Esophagus squamous epithelium (tissue), 5 donors: ENCODE data around the gene NUP210. TPM values are rescaled to one million over a fixed set of nuclear protein-coding genes. Genes with fewer than 3 reads are reported as not detected.

Experiments used
- DNase-seq: peaks from one replicate; lab custom pipeline; 2025; lab: John Stamatoyannopoulos, UW
- H3K27ac ChIP-seq, 4 donors: fragments of 200-600 bp; sonication (generic); one replicate each; pipeline ENCODE4 v1.5.1; 2016 to 2019; ENCODE audit warnings: mild to moderate bottlenecking in 1 of 4
- H3K27me3 ChIP-seq, 4 donors: fragments of 200-600 bp; sonication (generic); 1 replicate in 3 of 4; 2 replicates in 1 of 4; pipeline versions ENCODE4 v1.5.1 to v1.6.0; 2017 to 2021; ENCODE audit warnings: antibody characterized with exemption in 1 of 4
- H3K36me3 ChIP-seq, 3 donors: fragments of 200-600 bp; sonication (generic); one replicate each; pipeline ENCODE4 v1.5.1; 2016 to 2019
- H3K4me1 ChIP-seq, 3 donors: fragments of 200-600 bp; sonication (generic); one replicate each; pipeline ENCODE4 v1.5.1; 2017 to 2019
- H3K4me3 ChIP-seq, 4 donors: fragments of 200-600 bp; sonication (generic); 1 replicate in 3 of 4; 2 replicates in 1 of 4; pipeline ENCODE4 v1.5.1; 2016 to 2019; ENCODE audit warnings: mild to moderate bottlenecking in 2 of 4, moderate library complexity in 1 of 4
- H3K9me3 ChIP-seq, 3 donors: fragments of 200-600 bp; sonication (generic); one replicate each; pipeline ENCODE4 v1.5.1; 2016 to 2019
- POLR2A ChIP-seq, 4 donors: fragments of 450-650 bp; IDR thresholded peaks; one replicate each; pipeline ENCODE4 v1.6.1; 2017; ENCODE audit warnings: antibody characterized with exemption in 4 of 4, mild to moderate bottlenecking in 4 of 4, moderate library complexity in 3 of 4
- WGBS, 2 donors: methylation state at CpG; one replicate each; pipeline ENCODE4 v1.1.5; 2018; 5-methylcytosine and 5-hydroxymethylcytosine counted together
- intact Hi-C: fragments of 100-400 bp; cut with DNase I; formaldehyde crosslinking; loops from one replicate; pipeline ENCODE4 v1.15.0; 2022
- total RNA-seq, 4 donors: library from RNA; depleted of rRNA; stranded (reverse); fragments of >200 nt; gene quantifications; one replicate each; pipeline ENCODE4 v1.1.0, GENCODE V29; 2016
- TF ChIP-seq, protein P1 (sequence below), 6 experiments: fragments of 450-650 bp in 4 of 6; fragments of 200-600 bp in 2 of 6; sonication (generic) in 2 of 6; IDR thresholded peaks; one replicate each; pipeline ENCODE4 v1.5.1; 2016 to 2019; ENCODE audit warnings: antibody characterized with exemption in 6 of 6, mild to moderate bottlenecking in 4 of 6, moderate library complexity in 4 of 6
- donor health status: DM: yes; HTN: yes; CAD: no.

Gene NUP210
- total RNA-seq, 4 donors from 2014 or later, result 7.2 to 14.5 (median 9.4) TPM

DNA sequence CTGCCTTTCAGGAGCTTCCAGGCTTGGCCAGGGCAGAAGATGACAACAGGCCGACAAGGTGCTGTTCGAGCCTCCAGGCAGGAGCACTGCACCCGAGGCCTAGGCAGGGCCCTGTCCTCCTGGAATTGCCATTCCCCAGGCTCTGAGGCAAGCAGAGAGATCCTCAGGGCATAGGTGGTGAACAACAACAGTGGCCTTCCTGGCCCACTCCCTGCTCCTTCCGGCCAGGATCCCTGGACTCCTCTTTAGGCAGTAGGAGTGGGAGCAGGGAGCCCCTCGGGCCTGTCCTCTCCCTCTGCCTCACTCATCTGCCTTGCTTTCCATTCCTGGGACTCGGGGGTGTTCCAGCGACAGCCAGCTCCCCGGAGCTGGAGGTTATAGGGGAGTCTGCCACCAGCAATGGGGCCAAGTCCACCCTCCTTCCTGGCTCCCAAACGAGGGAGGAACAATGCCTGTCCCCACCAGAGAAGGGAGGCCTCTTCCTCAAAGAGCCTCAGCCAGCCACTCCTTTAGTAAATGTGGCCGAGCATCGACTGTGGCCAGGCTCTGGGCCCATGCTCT lies 135.0 kb downstream of the NUP210 start:
- H3K9me3 ChIP-seq, result peaks cover 0 to 23% (median 15%) of the 10 kb centered on the region in 3 donors
- H3K4me3 ChIP-seq, result no peak overlapping the region
- peaks cover 8 to 23% (median 12%) of the 10 kb centered on the region in 3 donors for H3K4me1 ChIP-seq
- H3K27ac ChIP-seq, result no peak overlapping the region
- TF ChIP-seq POLR2A (IDR thresholded peaks at IDR 0.05), result no peak
- TF ChIP-seq, protein P1, sequence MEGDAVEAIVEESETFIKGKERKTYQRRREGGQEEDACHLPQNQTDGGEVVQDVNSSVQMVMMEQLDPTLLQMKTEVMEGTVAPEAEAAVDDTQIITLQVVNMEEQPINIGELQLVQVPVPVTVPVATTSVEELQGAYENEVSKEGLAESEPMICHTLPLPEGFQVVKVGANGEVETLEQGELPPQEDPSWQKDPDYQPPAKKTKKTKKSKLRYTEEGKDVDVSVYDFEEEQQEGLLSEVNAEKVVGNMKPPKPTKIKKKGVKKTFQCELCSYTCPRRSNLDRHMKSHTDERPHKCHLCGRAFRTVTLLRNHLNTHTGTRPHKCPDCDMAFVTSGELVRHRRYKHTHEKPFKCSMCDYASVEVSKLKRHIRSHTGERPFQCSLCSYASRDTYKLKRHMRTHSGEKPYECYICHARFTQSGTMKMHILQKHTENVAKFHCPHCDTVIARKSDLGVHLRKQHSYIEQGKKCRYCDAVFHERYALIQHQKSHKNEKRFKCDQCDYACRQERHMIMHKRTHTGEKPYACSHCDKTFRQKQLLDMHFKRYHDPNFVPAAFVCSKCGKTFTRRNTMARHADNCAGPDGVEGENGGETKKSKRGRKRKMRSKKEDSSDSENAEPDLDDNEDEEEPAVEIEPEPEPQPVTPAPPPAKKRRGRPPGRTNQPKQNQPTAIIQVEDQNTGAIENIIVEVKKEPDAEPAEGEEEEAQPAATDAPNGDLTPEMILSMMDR (IDR thresholded peaks at IDR 0.05), result no peak
- intact Hi-C loops, result loop anchor here (10.0 kb wide), 1 partner anchor 190 kb away; no protein-coding TSS in a partner anchor
- WGBS, 2 donors, result 72 to 83% methylated on average over 2 to 5 of the region's 11 CpGs
- H3K36me3 ChIP-seq, result no peaks in the 10 kb centered on the region
- DNase-seq, result no peak
- H3K27me3 ChIP-seq, result peaks cover 0 to 68% (median 14%) of the 10 kb centered on the region in 4 donors

DNA sequence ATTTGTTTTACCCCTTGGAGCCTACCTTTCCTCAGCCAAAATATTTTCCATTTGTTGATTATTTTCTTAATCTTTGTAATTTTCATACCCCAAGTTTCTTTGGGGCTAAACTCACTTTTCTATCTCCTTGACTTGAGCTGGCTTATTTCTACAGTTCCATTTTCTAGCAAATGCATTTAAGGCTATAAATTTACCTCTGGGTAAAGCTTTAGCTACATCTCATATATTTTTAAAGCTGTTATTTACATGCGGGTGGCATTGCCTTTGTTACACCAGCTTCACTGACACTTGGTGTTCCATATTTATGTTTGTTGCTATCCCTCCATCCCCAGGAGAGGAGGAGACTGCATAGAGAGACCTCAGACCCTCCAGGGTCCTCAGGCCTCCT lies 136.3 kb downstream of the NUP210 start:
- intact Hi-C loops, result loop anchor here (10.0 kb wide), 1 partner anchor 189 kb away; no protein-coding TSS in a partner anchor
- H3K4me3 ChIP-seq, result peak overlapping the region in 2 of 4 donors; percentile 44 to 63
- TF ChIP-seq, protein P1 (IDR thresholded peaks at IDR 0.05), result no peak
- no peak for TF ChIP-seq POLR2A (IDR thresholded peaks at IDR 0.05)
- DNase-seq, result no peak
- H3K27me3 ChIP-seq, result peaks cover 0 to 76% (median 14%) of the 10 kb centered on the region in 4 donors
- H3K27ac ChIP-seq, result no peak overlapping the region
- 94 to 100% methylated on average over 1 of the region's 1 CpG for WGBS, 2 donors
- no peaks in the 10 kb centered on the region for H3K36me3 ChIP-seq
- H3K9me3 ChIP-seq, result peaks cover 0 to 23% (median 15%) of the 10 kb centered on the region in 3 donors
- peaks cover 8 to 23% (median 12%) of the 10 kb centered on the region in 3 donors for H3K4me1 ChIP-seq

DNA sequence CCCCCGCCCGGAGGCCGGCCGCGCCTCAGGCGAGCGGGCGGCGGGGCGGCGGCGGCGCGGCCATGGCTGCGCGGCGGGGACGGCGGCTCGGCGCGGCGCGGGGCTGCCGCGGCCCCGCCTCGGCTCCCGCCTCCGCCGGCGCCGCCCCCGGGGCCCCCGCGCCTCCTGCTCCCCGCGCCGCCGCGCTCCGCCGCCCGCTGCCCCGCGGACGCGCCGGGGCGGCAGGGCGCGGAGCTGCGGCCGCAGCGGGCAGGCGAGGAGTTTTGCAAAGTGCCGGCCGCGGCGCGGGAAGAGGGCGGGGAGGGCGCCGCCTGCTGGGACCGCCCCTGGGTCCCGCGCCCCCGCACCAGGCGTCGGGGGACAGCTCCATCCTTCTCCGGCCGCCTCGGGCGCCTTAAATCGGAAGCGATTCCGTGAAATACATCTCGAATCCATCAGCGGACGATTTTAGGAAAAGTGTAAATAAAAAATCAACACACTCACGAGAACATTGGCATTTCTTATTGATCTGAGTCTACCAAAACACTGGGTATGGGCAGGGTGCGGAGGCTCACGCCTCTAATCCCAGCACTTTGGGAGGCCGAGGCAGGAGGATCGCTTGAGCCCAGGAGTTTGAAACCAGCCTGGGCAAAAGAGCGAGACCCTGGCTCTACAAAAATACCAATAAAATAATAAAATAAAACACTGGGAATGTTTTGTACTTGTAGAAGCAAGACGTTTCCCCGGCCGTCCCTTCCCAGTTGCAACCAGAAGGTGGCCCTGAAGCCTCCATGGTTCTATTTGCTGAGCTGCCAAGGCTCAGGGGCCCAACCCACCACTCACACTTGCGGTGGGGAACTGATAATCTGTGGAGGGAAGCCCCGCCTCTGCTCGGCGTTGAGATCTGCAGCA lies 136.9 kb downstream of the NUP210 start:
- peak overlapping the region; percentile 30 to 67 (median 44) for H3K4me3 ChIP-seq
- 18 to 21% methylated on average over 18 of the region's 93 CpGs for WGBS, 2 donors
- H3K4me1 ChIP-seq, result peaks cover 8 to 24% (median 12%) of the 10 kb centered on the region in 3 donors
- intact Hi-C loops, result loop anchor here (10.0 kb wide), 1 partner anchor 188 kb away; no protein-coding TSS in a partner anchor
- no peaks in the 10 kb centered on the region for H3K36me3 ChIP-seq
- H3K27me3 ChIP-seq, result peaks cover 0 to 82% (median 14%) of the 10 kb centered on the region in 4 donors
- peaks cover 0 to 23% (median 15%) of the 10 kb centered on the region in 3 donors for H3K9me3 ChIP-seq
- H3K27ac ChIP-seq, result peak overlapping the region in 1 of 4 donors; percentile 80
- TF ChIP-seq, protein P1 (IDR thresholded peaks at IDR 0.05), result peak in 3 of 6 experiments; percentile 13 to 28 (median 18)
- TF ChIP-seq POLR2A (IDR thresholded peaks at IDR 0.05), result no peak
- DNase-seq, result no peak

DNA sequence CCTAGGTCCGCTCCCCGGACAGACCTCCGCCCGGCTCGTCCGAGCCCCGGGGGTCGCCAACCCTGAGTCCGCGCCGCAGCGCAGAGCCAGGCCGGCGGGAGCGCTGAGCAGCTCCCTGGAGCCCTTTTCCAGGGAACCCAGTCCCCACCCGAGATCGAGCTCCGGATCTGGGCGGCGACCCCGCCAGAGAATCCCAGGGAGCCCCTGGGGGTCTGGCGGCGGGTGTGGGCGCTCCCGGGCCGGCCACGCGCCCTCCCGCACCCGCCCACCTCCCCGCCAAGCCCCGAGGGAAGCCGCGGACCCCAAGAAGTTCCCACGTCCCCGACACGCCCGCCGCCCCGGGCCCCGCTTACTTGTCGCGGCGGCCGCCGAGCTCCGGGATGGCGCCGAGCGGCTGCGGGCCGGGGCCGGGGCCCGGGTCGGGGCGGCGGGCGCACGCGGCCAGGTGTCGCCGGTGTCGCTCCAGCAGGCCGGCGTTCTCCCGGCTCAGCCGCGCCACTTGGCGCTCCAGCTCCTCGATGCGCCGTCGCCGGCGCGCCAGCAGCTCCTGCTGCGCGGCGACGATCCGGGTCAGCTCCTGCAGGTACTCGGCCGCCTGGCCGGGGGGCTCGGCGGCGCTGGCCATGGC lies 137.7 kb downstream of the NUP210 start:
- H3K27ac ChIP-seq, result peak overlapping the region; percentile 54 to 80 (median 70)
- H3K27me3 ChIP-seq, result peaks cover 0 to 90% (median 14%) of the 10 kb centered on the region in 4 donors
- no CpG with 5 or more reads among the region's 87 CpGs for WGBS, 2 donors
- DNase-seq, result no peak
- peaks cover 0 to 23% (median 15%) of the 10 kb centered on the region in 3 donors for H3K9me3 ChIP-seq
- H3K4me1 ChIP-seq, result peaks cover 8 to 32% (median 16%) of the 10 kb centered on the region in 3 donors
- H3K36me3 ChIP-seq, result no peaks in the 10 kb centered on the region
- intact Hi-C loops, result loop anchor here (10.0 kb wide), 1 partner anchor 188 kb away; no protein-coding TSS in a partner anchor
- no peak for TF ChIP-seq POLR2A (IDR thresholded peaks at IDR 0.05)
- TF ChIP-seq, protein P1 (IDR thresholded peaks at IDR 0.05), result no peak
- peak overlapping the region; percentile 30 to 67 (median 44) for H3K4me3 ChIP-seq
